ENCODE measurements around the gene KAZN.

GRCh38 chr1:14848625-14849024, 250.1 kb downstream of the KAZN start:
- TF ChIP-seq POLR2A (IDR thresholded peaks at IDR 0.05), result no peak
- TF ChIP-seq, protein P1, sequence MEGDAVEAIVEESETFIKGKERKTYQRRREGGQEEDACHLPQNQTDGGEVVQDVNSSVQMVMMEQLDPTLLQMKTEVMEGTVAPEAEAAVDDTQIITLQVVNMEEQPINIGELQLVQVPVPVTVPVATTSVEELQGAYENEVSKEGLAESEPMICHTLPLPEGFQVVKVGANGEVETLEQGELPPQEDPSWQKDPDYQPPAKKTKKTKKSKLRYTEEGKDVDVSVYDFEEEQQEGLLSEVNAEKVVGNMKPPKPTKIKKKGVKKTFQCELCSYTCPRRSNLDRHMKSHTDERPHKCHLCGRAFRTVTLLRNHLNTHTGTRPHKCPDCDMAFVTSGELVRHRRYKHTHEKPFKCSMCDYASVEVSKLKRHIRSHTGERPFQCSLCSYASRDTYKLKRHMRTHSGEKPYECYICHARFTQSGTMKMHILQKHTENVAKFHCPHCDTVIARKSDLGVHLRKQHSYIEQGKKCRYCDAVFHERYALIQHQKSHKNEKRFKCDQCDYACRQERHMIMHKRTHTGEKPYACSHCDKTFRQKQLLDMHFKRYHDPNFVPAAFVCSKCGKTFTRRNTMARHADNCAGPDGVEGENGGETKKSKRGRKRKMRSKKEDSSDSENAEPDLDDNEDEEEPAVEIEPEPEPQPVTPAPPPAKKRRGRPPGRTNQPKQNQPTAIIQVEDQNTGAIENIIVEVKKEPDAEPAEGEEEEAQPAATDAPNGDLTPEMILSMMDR (IDR thresholded peaks at IDR 0.05), result no peak

Measured in body of pancreas (tissue), 4 donors.